ENCODE data around the gene SMYD1.

Gene SMYD1

DNA sequence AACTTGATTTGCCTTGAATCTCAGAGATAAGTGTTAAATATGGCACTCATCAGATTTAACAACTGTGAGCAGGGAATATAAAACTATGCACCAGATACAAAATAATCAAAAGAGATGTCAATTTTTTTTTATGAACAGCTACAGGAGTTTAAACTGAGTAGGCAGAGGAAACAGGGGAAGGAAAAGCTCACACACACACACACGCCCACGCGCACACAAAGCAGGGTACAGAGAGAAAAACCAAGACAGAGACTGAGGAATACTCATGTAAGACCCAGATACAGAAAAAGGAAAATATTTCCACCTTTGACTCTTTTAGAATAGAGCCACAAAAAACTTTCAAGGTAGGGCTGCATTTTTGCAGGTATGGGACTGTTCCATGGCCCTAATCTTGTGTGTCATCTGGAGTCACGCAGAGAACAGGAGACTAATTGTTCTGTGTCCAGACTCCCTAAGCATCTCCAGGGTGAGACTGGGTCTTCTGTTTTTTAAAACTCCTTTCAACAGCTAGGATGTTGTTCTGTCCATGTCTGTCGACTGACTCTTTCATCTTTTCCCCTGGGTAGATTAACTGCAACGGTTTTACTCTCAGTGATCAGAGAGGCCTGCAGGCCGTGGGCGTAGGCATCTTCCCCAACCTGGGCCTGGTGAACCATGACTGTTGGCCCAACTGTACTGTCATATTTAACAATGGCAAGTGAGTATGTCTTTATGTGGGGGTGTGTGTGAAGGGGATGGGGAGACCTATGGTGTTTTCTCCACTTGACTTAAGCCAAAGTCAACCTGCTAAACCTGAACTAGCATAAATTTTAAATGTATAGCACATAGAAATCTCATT, 23.0 kb downstream of the SMYD1 start:
- peak; percentile 52 for DNase-seq

DNA sequence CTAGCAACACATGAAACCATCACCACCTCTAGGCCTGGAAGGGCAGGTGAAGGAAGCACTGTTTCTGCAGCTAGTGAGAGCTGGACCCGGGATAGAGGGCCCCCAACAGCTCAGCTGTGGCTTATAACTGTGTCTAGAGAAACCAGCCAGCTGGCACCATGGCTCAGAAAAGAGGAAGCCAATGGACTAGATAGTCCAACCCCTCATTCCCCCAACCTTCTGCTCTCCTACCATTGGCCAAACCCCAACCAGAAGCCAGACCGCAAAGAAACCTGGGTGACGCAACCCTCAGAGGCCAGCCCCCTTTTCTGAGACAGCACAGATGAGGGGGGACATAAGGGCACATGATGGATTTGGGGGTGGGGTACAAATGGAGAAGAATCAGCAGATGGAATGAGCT, 24.3 kb downstream of the SMYD1 start:
- no peak for DNase-seq

DNA sequence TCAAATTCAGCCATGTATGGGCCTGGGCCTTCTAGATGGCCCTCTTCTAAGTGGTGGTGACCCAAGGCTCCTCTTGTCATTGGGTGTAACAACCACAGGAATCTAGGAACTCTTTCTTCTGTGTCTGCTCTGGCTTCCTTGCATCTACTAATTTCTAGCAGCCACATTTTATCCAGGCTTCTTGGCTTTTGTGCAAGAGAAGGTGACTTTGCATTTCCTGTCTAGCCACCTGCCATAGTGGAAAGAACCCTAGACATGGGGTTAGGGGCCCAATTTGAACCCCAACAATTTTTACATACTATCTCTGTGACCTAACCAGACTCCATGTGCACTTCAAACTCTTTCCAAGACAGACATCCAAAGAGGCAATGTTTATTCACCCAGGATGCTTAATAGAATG, 25.1 kb downstream of the SMYD1 start:
- DNase-seq: no peak

DNA sequence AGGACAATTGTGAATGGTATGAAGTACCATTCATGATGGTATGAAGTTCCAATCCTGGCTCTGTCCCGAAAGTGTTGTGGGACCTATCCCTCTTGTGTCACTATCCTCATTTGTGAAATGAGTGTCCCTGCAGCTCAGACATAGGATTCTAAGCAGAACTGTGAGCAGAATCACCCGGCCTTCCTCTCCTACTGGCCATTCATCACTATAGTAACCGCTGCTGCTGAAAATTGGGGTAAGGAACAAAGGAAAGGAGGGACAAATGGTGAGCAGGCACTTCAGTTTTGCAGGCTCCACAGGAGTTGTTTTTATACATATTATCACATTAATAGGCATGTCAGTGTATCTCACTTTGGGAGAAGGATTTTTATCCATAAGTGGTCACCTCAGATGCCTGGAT, 27.4 kb downstream of the SMYD1 start:
- DNase-seq: no peak

DNA sequence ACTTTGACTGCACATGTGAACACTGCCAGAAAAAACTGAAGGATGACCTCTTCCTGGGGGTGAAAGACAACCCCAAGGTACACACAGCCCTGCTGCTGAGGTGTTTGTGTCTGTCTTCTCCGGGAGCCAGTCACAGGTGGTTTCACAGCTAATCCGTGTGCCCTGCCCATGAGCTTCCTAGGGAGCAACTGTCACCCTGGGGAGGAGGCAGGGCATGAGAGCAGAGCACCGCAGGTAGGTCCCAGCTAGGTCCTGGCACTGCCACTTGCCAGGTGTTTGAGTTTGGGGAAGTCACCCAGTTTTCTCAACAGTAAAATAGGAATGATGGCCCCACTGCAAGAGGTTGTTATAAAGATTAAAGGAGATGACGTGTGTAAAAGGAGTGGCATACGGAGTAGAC, 29.1 kb downstream of the SMYD1 start:
- DNase-seq: no peak

DNA sequence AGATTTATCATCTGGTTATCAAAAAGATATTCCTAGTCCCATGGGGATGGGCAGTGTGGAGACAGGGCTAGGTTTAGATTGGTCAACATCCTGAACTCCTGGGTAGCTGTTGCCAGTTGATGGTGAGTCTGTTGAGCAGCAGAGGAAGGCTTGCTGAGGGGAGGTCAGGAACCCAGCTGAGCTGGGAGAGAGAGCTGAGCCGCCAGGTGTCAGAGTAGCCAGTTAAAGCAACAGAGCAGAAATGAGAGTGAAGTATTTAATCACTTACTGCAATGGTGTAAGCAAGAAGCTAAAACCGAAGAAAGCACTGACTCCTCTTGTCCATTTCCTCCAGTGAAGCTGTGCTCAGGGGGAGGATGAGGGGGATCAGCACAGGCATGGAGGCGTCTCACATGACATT, 29.6 kb downstream of the SMYD1 start:
- no peak for DNase-seq

DNA sequence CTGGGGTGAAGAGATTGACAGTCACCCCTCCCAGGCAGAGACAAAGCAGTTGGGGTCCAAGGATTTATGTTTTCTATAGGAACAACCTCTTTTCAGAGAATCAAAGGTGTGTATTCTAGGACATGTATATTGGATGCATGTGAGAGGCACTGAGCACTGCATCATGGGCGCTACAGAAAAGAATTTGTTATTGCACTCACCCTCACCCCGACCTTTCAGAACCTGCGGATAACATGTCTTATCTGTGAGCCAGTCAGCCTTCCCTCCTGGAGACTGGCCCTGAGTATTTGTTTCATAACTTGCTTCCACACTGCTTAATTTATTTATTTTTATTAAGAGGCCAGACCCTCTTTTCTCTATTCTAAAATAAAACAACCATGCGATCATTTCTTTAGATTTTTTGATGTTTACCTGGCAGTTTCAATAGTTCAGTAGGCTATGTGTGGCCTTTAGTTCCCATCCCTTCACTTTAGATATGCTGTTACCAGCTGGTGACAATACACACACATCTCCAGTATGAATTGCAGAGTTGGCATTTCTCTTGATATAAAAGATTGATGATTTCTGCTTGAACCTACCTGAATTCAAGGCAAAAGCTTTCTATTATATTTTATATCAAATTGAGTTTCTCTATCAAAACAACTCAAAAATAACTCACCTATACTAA, 30.4 kb downstream of the SMYD1 start:
- DNase-seq: no peak

DNA sequence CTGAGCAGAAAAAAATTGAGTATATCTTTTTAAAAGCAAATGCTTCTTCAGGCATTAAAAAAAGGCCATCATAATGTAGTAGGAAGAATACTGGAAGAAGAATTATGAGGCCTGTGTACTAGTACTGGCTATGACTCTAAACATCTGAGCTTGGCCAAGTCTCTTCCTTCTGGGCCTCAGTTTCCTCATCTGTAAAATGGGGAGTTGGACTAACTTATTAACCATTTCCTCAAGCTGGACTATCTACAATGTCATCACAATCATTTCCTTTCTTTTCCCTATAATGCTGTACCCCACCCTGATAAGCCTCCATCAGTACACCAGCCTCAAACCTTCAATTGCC, 30.9 kb downstream of the SMYD1 start:
- no peak for DNase-seq

DNA sequence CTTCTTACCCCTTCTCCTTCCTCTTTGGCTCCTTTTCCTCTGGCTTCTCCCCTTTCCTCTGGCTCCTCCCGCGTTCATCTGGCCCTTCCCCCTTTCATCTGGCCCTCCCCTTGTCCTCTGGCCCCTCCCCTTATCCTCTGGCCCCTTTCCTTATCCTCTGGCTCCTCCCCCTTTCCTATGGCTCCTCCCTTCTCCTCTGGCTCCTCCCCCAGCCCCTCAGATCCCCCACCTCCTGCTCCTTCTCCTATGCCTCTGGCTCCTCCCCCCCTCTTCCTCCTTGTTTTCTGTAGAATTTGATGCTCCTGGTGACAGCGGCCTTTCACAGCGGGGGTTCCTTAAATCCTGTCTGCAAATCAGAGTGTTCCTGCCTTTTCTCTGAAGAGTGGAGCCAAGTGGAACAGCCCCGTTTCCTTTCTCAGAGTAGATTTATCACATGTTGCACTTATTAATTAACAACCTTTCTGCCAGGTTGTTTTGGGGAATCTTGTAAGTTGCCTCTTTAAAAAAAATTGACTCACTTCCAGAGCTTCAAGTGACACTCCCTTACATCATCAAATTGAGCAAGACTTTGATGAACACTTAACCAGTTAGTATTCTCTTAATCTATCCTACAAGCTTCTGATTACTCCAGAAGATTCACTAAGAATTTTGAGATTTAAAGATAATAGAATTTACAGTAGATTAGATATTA, 32.3 kb downstream of the SMYD1 start:
- no peak for DNase-seq

DNA sequence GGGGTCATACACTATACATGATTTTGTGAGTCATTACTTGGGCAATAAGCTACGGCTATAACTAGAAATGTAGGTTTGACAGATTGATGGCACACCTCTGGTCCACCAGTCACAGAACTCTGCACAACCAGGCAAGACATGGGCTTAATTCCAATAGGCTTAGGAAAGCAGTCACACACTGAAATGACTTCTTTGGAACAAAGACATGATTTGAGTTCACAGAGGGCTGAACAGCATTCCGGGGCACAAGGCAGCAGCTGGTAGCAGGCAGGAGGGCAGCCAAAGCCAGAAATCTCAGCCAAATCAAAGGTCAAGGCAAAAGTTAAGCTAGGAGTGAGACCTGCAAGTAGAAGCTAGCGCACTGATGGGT, 32.8 kb downstream of the SMYD1 start:
- DNase-seq: no peak

DNA sequence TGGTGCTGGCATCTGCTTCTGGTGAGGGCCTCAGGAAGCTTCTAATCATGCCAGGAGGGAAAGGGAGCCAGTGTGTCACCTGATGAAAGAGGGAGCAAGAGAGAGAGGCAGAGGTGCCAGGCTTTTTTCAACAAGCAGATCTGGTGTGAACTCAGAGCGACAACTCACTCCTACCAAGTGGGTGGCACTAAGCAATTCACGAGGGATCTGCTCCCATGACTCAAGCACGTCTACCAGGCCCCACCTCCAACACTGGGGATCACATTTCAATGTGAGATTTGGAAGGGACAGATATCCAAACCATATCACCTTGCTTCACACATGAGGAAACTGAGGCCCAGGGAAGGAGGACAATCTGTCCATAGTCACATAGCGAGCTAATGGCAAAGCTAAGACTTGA, 41.2 kb downstream of the SMYD1 start:
- no peak for DNase-seq

DNA sequence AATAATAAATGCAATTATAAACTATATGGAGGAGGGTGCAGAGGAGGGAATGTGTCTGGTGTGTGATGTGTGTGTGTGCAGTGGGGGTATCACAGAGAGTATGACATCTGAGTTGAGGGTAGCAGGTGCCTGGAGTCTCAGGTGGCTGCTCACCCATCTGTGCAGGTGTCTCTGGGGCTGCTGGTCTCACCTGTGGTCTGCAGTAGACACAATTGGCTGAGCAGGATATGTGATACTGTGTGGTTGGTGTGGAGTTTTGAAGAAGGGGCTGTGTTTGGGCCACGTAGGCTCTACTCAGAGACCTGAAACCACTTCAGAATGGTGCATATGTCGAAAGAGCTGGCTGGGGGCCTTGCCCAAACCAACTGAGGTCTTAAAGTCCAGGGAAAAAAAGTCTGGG, 43.2 kb downstream of the SMYD1 start:
- no peak for DNase-seq

DNA sequence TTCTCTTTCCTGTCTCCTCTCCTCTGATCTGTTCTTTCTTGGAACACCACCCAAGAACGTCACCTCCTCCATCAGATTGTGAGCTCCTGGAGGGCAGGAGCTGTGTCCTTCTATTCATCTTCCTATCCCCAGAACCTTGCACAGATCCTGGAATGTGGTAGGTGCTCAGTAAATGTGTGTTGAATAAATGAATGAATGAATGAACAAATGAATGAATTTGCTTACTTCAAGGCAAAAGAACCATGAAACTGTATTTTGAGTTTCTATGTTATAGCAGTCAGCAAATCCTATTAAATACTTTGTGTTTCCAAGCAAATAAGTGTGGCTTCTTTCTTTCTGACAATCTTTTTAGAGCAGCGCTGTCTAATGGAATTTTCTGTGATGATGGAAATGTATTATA, 45.4 kb downstream of the SMYD1 start:
- DNase-seq: no peak

DNA sequence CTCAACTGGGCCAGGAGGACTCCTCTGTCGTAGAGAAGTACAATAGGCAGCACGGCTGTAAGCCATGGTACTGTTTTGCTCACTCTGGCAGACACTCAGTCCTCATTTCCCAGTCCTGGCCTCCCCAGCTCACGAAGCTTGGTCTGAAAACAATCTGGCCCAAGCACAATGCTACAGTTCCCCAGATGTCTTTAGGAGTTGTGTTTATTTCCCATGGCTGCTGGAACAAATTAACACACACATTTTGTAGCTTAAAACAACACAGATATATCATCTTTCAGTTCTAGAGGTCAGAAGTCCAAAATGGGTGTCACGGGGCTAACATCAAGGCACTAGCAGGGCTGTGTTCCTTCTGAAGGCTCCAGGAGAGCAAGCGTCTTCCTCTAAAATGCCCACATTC, 47.3 kb downstream of the SMYD1 start:
- no peak for DNase-seq

DNA sequence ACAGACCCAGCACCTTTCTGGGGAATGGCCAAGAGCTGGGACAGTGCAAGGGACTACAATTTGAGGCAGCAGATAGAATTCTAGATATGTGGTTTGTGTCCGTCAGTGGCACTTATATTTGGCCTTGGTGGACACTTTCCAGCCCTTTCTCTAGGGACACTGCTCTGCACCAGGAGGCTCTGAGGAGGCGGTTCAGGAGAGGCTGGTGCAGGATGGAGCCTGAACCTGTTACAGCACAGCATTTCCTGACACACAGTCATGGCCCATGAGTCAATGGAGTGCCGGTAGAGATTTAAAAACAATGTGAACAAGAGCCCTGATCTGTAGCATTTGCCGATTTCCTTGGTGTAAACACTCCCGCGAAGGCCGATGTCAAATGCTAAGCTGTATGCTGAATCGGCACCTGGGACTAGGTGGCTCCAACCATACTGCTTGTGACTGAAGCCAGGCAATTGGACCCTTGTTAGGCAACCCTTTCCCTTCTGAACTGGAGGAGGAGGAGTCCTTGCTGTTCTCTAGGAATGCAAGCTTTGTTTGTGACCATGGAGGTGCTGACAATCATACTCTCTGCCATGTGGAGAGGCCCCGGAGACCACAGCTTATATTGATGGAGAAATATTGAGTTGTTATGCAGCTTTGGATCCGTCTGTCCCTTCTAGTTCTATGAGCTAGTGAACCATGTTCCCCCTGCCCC, 48.3 kb downstream of the SMYD1 start:
- no peak for DNase-seq

DNA sequence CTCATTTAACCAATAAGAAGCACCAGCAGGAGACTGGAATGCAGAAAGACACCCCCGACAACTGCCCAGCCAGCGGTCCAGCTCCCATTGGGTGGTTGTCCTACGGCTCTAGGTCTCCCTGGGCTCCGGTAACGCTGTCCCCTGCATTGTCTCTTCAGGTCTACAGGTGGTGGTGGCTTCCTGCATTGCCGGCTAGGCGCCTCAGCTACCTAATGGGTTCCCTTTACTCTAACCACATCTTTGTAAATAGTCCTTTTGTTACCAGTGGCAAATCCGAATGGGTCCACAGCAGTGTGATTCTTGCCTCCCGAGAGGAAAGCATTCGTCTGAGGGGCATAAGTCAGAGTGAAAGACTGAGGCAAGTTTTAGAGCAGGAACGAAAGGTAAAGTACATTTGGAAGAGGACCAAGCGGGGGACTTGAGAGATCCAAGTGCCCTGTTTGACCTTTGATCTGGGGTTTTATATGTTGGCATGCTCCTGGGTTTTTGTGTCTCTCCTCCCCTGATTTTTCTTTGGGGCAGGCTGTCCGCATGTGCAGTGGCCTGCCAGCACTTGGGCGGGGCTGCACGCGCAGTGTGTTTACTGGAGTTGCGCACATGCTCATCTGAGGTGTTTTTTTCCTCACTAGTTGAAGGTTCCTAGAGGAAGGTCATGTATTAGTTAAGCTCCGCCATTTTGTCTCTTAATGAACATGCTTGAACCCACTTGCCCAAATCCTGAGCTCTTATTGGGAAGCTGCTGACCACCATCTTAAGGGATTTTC, 49.2 kb downstream of the SMYD1 start:
- no peak for DNase-seq

DNA sequence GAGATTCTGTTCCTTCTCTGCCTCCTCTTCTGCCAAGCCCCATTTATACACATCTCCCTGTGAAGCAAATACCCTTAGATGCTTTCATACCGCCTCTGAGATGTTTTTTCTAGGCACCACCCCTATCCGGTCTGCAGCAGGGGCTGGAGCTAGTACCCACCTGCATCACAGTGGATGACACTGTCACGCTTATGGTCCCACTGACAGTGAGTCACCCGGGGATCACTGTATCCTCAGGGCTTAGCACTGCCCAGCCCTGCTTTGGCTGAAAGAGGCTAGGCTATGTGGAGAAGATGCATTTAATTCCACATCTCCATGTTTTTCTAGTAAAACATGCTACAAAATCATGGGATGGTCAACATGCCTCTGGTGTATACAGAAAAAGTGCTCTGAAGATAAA, 50.3 kb downstream of the SMYD1 start:
- no peak for DNase-seq

DNA sequence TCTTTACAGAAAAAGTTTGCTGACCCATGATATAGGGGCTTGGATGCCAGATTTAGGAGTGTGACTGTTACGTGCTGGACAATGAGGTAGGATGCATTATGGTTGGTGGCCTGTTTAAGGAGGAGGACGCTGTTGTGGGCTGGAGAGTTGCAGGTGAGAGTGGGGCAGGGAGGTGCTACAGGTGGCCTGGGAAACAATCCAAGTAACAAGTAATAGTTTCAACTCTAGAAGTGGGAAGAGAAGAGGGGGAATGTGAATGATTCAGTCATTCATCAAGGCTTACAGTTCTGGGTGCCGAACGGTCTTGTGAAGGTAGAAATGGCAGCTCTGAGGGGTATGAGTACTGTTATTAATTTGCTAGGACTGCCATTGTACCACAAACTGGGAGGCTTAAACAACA, 54.1 kb downstream of the SMYD1 start:
- DNase-seq: no peak

DNA sequence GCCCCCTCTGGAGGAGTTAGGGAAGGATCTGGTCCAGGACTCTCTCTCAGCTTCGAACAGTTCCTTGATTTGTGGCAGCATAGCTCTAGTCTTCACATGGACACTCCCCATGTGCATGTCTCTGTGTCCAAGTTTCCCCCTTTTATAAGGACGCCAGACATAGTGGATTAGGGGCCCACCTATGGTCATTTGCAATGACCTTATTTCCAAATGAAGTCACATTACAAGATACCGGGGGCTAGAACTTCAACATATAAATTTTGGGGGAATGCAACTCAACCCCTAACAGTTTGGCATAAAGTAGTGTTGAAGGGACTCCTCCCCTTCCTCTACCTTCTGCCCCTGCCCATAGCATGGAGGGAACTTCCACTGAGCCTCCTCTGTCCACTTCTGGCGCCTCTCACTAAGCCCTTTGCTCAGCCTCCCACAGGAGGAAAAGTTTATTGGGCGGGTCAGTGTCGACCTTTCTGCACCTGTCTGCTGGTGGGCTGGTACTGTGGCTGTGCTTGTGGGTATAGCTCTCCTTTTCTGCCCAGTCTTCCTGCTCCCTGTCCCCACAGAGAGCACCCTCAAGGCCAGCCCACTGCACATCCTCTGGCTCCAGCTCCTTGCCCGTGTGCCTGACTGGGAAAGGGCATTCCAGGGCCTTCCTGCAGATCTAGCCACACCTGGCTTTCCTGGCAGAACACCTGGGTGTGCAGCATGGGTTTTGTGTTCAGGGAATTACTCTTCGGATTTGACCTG, 54.7 kb downstream of the SMYD1 start:
- DNase-seq: no peak

DNA sequence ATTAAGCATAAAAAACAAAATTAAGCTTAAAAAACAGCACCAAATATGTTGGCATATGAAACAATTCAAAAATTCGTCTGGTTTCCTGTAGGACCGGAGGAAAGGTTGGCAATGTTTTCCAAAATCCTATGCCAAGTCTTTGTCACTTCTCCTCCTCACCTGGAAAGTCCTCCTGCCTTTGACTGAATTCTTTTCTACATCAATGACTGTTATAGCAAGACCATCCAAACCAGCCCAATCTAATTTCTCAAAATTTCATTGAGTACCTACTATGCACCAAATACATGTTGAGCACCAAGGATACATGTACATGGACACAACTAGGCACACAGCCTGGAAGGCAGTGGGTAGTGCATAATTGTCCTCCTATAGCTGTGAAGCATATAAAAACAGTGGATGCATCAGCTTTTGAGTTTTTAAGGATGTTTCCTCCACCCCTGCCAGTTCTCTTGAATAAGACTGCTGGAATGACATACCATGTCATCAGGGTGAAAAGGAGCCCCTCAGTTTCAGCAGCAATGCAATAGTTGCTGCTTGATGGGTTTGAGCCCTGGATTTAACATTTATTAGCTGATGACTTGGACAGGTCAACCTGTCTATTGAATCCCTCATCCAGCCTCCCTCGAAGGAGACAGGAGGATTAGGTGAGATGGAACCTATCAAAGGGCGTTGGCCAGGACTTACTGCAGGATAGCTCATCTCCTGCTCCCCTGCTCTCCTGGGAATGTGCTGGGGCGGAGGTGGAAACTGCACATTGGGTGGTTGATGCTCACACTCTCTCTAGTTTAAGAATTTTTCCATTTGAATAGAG, 55.7 kb downstream of the SMYD1 start:
- DNase-seq: no peak

Data from stimulated activated CD4-positive, alpha-beta T cell treated with anti-CD3 and anti-CD28 coated beads, Interleukin-12 subunit alpha, Interleukin-12 subunit beta, amount 100 ng/mL, for 4 hours (primary cell).